Large intestine (tissue), 3 donors: ENCODE data around the gene AFF3. TPM values are rescaled to one million over a fixed set of nuclear protein-coding genes. Genes with fewer than 3 reads are reported as not detected.

Source experiments
- DNase-seq, 2 donors: peaks; one replicate each; pipeline versions ENCODE4 v3.0.0 to v3.0.0-alpha.2; 2013
- H3K27ac ChIP-seq: one replicate; pipeline ENCODE4 v1.5.1; 2013; ENCODE audit warnings: low read length
- H3K27me3 ChIP-seq: 2 replicates; pipeline ENCODE4 v1.6.1; 2013; ENCODE audit warnings: low read length; ENCODE audit not compliant: control insufficient read depth, insufficient read depth
- H3K36me3 ChIP-seq: 2 replicates; pipeline ENCODE4 v1.6.1; 2013; ENCODE audit warnings: low read length; ENCODE audit not compliant: control insufficient read depth, insufficient read depth
- H3K4me1 ChIP-seq: one replicate; pipeline ENCODE4 v1.6.1; 2013; ENCODE audit warnings: low read length; ENCODE audit not compliant: control insufficient read depth, insufficient read depth
- H3K4me3 ChIP-seq: one replicate; pipeline ENCODE4 v1.5.1; 2013; ENCODE audit warnings: low read length
- H3K9me3 ChIP-seq: one replicate; pipeline ENCODE4 v1.6.1; 2013; ENCODE audit warnings: mild to moderate bottlenecking, low read depth, low read length, moderate library complexity; ENCODE audit not compliant: control insufficient read depth
- WGBS: methylation state at CpG from one replicate; pipeline ENCODE4 v1.1.5; 2013; ENCODE audit warnings: low lambda C conversion rate; ENCODE audit not compliant: insufficient coverage; 5-methylcytosine and 5-hydroxymethylcytosine counted together
- polyA plus RNA-seq: library from polyadenylated mRNA; unstranded; fragments of 120-200 nt; gene quantifications from one replicate; pipeline ENCODE4 v1.2.1, GENCODE V29; 2013

Gene AFF3
- polyA plus RNA-seq, 1 donor: 4.8 TPM

DNA sequence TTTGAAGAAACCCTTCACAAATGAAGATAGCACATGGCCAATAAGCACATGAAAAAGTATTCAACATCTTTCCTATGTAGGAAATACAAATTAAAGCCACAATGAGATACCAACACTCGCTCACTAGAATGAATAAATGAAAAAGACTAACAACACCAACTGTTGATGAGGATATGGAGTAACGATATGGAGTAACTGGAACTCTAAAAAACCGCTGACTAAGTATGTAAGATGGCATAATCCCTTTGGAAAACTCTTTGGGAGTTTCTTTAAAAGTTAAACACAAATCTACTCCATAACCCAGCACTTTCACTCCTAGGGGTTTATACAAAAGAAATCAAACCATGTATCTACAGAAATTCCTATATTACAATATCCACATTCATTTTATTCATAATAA lies 220.5 kb downstream of the AFF3 start:
- Histone ChIP-seq H3K9me3 (no peaks in the 10 kb centered on the region), H3K27ac (no peak overlapping the region), H3K27me3 (no peaks in the 10 kb centered on the region), H3K36me3 (no peaks in the 10 kb centered on the region), H3K4me1 (no peaks in the 10 kb centered on the region), H3K4me3 (no peak overlapping the region)
- no peak for DNase-seq
- 100% methylated on average over 2 of the region's 3 CpGs for WGBS

DNA sequence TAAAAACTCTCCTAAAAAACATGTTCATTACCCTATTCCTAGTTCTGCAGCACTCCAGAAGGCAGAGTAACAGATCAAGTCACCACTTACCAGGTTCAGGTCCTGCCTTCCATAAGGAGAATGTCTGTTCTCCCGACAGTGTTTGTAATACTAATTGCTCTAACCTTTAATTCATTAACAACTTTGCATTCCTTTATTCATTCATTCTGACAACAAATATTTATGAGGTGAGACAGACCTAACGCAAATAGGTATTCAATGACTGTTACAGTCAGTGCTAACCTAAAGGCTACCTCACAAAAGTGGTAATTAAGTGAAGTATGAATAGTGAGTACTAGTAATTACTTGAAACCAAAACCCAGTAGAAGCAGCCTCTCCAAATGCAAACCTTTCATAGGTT lies 224.0 kb downstream of the AFF3 start:
- Histone ChIP-seq H3K27ac (no peak overlapping the region), H3K4me1 (no peaks in the 10 kb centered on the region), H3K9me3 (no peaks in the 10 kb centered on the region), H3K4me3 (no peak overlapping the region), H3K27me3 (no peaks in the 10 kb centered on the region), H3K36me3 (no peaks in the 10 kb centered on the region)
- DNase-seq: no peak
- WGBS: no CpG with 5 or more reads among the region's 2 CpGs

DNA sequence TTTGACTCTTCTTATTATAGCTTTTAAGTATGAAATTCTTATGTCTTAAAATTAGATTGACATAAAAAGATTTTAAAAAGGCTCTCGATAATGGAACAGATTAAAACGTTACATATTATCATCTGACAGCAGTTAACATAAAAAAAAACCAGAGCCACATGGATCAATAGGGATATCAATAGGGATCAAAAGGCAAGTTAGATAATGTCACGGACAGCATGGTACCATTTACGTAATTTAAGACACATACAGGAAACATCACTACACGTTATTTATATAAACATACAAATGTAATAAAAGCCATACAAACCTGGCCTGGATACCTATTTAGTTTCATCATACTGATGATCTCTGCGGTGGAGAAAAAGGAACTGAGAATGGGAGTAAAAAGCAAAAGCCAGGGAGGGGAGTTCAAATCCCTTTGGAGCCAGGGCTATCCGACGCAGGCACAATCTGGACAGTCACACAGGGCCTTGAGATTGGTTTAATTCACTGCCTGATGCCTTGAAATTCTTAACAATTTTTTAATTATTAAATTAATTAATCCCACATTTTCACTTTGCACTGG lies 227.2 kb downstream of the AFF3 start:
- H3K4me1 ChIP-seq: no peaks in the 10 kb centered on the region
- no peaks in the 10 kb centered on the region for H3K36me3 ChIP-seq
- no peak overlapping the region for H3K4me3 ChIP-seq
- H3K9me3 ChIP-seq: no peaks in the 10 kb centered on the region
- no peaks in the 10 kb centered on the region for H3K27me3 ChIP-seq
- no peak overlapping the region for H3K27ac ChIP-seq
- DNase-seq: no peak
- WGBS: 60% methylated on average over 1 of the region's 8 CpGs

DNA sequence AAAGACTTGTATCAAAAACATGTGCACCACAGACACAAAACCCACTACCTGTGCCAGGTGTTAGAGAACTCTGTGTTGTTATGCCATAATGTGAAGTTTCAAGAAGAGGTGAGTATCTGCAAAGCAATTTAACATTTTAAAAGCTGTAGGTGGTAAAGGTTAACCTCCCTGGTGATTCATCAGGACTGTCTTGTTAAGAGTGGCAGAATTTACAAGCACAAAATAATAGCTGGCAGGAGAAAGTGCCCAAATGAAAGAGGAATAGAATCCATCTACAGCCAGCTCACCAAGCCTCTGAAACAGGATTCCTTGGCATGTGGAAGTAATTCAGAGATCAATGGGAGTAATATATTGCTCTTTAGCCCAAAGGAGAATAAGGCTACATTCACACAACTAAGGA lies 230.7 kb downstream of the AFF3 start:
- DNase-seq: no peak

DNA sequence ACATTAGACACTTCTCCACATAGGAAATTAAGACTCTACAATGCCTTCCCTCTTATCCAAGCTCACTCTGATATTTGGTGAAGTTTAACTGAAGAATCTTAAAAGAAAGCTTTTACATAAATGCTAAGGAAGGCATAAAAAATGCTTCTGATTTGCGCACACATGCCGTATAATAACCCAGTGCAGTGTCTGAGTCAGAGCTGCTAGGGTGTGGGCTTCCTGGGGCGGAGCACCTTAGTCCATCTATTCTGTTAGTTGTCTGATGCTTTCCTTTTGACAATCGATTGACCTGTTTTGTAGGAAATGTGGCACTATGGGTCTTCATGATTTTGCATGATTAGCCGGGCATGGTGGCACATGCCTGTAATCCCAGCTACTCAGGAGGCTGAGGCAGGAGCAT lies 231.5 kb downstream of the AFF3 start:
- Histone ChIP-seq H3K9me3 (no peaks in the 10 kb centered on the region), H3K4me1 (no peaks in the 10 kb centered on the region), H3K27ac (no peak overlapping the region), H3K36me3 (no peaks in the 10 kb centered on the region), H3K4me3 (no peak overlapping the region), H3K27me3 (no peaks in the 10 kb centered on the region)
- no peak for DNase-seq
- WGBS: no CpG with 5 or more reads among the region's 5 CpGs

More for the DNA sequence above, 230.7 kb downstream of the AFF3 start:
- Histone ChIP-seq H3K36me3 (no peaks in the 10 kb centered on the region), H3K9me3 (no peaks in the 10 kb centered on the region), H3K4me1 (no peaks in the 10 kb centered on the region), H3K27me3 (no peaks in the 10 kb centered on the region), H3K4me3 (no peak overlapping the region), H3K27ac (no peak overlapping the region)

DNA sequence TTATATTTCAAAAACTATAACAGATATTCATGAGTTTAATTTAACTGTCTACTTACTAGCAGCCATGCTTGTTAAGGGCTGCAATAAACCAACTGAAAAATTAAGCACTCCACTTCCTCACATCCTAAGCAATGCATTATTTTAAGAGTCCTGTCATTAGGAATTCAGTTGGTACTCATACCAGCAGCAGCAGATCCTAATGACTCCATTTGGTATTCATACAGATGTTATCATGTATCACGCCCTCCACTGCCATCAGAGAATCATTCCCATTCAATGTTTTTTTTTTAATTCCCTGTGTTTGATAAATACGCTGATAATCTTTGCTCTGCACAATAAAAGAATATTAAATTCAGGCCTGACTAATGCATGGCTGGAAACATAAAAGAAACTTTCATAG lies 236.8 kb downstream of the AFF3 start:
- no peaks in the 10 kb centered on the region for H3K4me1 ChIP-seq
- H3K27me3 ChIP-seq: no peaks in the 10 kb centered on the region
- no peaks in the 10 kb centered on the region for H3K9me3 ChIP-seq
- no peak for DNase-seq
- H3K36me3 ChIP-seq: no peaks in the 10 kb centered on the region
- H3K27ac ChIP-seq: no peak overlapping the region
- H3K4me3 ChIP-seq: no peak overlapping the region
- WGBS: no CpG with 5 or more reads among the region's 2 CpGs

DNA sequence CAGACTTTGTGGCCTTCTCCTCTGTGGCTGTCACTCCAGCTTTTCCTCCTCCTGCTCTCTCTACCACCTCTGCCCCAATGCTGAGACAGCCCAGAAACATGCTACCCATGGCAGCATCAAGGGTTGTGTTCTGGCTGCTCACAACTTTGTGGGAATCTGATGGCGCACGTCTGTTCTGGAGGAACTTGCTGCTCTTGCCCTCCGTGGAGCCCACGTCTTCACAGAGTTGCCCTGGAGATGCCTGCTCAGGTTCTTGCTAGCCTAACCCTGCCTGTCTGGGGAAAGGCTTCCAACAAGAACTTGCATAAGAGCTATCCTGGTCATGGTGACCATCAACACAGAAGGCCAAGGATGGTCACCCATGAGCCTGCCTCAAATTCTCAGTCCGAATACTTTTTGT lies 237.4 kb downstream of the AFF3 start:
- H3K27me3 ChIP-seq: no peaks in the 10 kb centered on the region
- no peaks in the 10 kb centered on the region for H3K9me3 ChIP-seq
- DNase-seq: no peak
- no peak overlapping the region for H3K27ac ChIP-seq
- no peaks in the 10 kb centered on the region for H3K4me1 ChIP-seq
- no peak overlapping the region for H3K4me3 ChIP-seq
- WGBS: no CpG with 5 or more reads among the region's 5 CpGs
- H3K36me3 ChIP-seq: no peaks in the 10 kb centered on the region

DNA sequence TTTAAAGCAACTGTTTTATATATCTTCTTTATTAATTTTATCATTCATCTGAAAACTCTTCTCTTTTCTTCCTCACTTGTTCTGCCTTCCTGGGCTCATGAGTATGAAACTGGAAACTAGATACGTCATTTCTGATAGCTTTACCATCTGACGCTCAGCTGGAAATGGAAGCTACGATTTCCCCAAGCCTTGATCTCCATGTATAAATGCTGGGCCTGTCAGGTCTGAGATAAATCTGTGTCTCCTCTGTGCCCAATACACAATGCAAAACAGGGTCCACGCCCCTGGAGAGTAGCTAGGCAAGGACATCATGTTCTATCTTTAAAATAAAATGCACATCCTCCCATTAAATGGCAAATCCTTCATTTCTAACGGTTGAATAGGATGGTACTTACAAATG lies 238.4 kb downstream of the AFF3 start:
- DNase-seq: no peak
- WGBS: 100% methylated on average over 2 of the region's 5 CpGs
- Histone ChIP-seq H3K4me3 (no peak overlapping the region), H3K36me3 (no peaks in the 10 kb centered on the region), H3K4me1 (no peaks in the 10 kb centered on the region), H3K27me3 (no peaks in the 10 kb centered on the region), H3K9me3 (no peaks in the 10 kb centered on the region), H3K27ac (no peak overlapping the region)

DNA sequence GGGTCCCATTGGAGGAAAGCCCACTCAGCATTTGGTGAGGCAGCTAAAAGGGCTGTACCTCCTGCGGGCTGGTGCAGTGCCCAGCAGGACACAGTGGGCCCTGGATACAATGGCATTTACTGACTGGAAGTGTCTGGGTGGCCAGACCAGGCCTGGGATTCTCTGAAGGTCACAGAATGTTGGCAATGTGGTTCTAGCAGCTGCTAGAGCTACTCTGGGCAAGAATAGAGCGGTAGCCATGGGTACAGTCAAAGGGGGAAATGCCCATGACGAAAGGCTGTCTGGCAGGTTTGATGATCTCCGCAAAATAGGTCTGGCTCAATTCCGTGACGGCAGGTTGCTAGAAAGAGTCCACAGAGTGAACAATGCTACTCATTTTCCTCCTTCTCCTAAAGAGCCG lies 241.8 kb downstream of the AFF3 start:
- Histone ChIP-seq H3K9me3 (no peaks in the 10 kb centered on the region), H3K4me3 (no peak overlapping the region), H3K36me3 (no peaks in the 10 kb centered on the region), H3K27ac (no peak overlapping the region), H3K4me1 (no peaks in the 10 kb centered on the region), H3K27me3 (no peaks in the 10 kb centered on the region)
- no CpG with 5 or more reads among the region's 7 CpGs for WGBS
- no peak for DNase-seq

DNA sequence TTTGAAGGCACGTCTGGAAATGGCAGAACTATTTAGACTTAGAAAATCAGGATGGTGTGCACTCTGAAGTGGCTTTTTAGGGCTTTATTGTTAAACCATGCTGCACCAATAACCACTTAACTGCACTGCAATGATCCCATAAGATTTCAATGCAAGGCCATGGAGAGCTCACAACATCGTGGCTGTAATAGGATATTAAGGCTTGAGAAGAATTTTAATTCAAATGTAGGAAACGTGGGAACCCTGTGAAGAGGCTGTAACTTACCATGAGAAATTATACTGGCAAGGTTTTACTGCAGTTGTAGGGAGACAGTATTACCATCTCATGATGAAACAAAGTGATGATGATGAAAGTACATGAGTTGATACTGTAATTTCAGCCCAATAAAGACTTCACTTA lies 242.5 kb downstream of the AFF3 start:
- WGBS: no CpG with 5 or more reads among the region's 3 CpGs
- Histone ChIP-seq H3K4me3 (no peak overlapping the region), H3K9me3 (no peaks in the 10 kb centered on the region), H3K4me1 (no peaks in the 10 kb centered on the region), H3K36me3 (no peaks in the 10 kb centered on the region), H3K27ac (no peak overlapping the region), H3K27me3 (no peaks in the 10 kb centered on the region)
- no peak for DNase-seq

DNA sequence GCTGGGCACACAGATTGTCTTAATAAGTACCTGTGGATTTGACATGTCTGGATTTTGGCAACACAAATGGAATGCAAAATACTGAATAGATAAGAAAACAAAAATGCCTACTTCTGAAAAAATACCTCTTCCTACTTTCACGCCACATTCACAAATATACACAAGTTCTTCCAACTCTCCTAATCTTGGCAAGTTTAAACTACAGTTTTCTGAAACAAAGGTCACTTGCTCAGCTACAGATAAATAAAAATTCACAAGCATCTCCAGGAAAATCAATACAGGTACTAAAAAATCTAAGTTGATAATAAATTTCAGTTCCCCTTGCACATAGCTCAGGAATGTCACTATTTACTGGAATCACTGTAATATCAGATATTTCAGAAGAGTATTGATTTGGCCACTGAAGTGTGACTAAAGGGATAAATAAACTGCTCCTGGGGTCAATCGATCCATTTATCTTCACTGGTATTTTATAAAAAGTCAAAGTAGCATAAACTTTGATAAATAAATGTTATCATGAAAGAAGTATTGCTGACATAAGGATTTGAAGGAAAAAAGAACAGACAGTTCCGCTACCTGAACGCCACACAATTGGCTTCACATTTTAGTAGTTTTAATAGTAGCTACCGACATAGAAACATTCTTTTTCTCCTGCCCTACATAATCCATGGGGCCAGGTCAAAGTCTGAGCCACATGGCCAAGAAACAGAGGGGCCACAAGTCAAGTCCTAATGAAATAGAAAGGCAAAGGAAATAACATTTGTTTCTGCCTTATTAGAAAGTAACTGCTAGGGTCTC lies 243.1 kb downstream of the AFF3 start:
- no peaks in the 10 kb centered on the region for H3K27me3 ChIP-seq
- H3K27ac ChIP-seq: no peak overlapping the region
- H3K36me3 ChIP-seq: no peaks in the 10 kb centered on the region
- H3K9me3 ChIP-seq: no peaks in the 10 kb centered on the region
- no peak for DNase-seq
- no peak overlapping the region for H3K4me3 ChIP-seq
- 60% methylated on average over 4 of the region's 5 CpGs for WGBS
- H3K4me1 ChIP-seq: no peaks in the 10 kb centered on the region
